Brain microvascular endothelial cell (primary cell): ENCODE measurements around the gene TMX3.

Experiments
- DNase-seq: peaks from one replicate; pipeline ENCODE4 v3.0.0-alpha.2; 2020
- H3K27ac ChIP-seq: fragments of 250-450 bp; sonication (Bioruptor Pico); 2 replicates; pipeline ENCODE4 v1.5.1; 2020; ENCODE audit warnings: mild to moderate bottlenecking, moderate library complexity
- H3K27me3 ChIP-seq: fragments of 250-450 bp; sonication (Bioruptor Pico); replicated peaks from 2 replicates; pipeline ENCODE4 v1.5.1; 2020; ENCODE audit warnings: mild to moderate bottlenecking
- H3K36me3 ChIP-seq: fragments of 250-450 bp; sonication (Bioruptor Pico); replicated peaks from 2 replicates; pipeline ENCODE4 v1.5.1; 2020; ENCODE audit warnings: mild to moderate bottlenecking
- H3K4me3 ChIP-seq: 2 replicates; pipeline ENCODE4 v1.5.1; 2011; ENCODE audit warnings: low read depth, mild to moderate bottlenecking, control low read depth, low read length, moderate library complexity
- in situ Hi-C: cut with HindIII; loops from 2 replicates; pipeline ENCODE4 v1.10.0; 2017; ENCODE audit warnings: low sequenced_read_pairs, low pct_ligation_motif_present
- TF ChIP-seq, protein P1 (sequence below): IDR thresholded peaks from 2 replicates; pipeline ENCODE4 v1.5.1; 2011; ENCODE audit warnings: low read depth, mild to moderate bottlenecking, moderate library complexity, low read length, control low read depth, inconsistent platforms; ENCODE audit errors: missing control alignments

Gene TMX3

DNA sequence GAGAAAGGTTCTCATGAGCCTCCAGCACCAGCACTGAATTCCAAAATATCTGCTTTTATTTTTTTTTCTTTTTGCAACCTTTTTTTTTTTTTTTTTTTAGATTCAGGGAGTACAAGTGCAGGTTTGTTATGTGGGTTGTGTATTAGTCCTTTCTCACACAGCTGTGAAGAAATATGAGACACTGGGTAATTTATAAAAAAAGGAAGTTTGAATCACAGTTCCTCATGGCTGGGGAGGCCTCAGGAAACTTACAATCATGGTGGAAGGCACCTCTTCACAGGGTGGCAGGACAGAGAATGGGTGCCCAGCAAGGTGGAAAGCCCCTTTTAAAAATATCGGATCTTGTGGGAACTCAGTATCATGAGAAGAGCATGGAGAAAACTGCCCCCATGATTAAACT, 7.9 kb upstream of the TMX3 start:
- Histone ChIP-seq H3K27me3 (no peaks in the 10 kb centered on the region), H3K4me3 (no peak overlapping the region), H3K27ac (no peak overlapping the region), H3K36me3 (no peaks in the 10 kb centered on the region)
- in situ Hi-C loops: no loop called here
- TF ChIP-seq, protein P1, sequence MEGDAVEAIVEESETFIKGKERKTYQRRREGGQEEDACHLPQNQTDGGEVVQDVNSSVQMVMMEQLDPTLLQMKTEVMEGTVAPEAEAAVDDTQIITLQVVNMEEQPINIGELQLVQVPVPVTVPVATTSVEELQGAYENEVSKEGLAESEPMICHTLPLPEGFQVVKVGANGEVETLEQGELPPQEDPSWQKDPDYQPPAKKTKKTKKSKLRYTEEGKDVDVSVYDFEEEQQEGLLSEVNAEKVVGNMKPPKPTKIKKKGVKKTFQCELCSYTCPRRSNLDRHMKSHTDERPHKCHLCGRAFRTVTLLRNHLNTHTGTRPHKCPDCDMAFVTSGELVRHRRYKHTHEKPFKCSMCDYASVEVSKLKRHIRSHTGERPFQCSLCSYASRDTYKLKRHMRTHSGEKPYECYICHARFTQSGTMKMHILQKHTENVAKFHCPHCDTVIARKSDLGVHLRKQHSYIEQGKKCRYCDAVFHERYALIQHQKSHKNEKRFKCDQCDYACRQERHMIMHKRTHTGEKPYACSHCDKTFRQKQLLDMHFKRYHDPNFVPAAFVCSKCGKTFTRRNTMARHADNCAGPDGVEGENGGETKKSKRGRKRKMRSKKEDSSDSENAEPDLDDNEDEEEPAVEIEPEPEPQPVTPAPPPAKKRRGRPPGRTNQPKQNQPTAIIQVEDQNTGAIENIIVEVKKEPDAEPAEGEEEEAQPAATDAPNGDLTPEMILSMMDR: no peak
- DNase-seq: no peak

DNA sequence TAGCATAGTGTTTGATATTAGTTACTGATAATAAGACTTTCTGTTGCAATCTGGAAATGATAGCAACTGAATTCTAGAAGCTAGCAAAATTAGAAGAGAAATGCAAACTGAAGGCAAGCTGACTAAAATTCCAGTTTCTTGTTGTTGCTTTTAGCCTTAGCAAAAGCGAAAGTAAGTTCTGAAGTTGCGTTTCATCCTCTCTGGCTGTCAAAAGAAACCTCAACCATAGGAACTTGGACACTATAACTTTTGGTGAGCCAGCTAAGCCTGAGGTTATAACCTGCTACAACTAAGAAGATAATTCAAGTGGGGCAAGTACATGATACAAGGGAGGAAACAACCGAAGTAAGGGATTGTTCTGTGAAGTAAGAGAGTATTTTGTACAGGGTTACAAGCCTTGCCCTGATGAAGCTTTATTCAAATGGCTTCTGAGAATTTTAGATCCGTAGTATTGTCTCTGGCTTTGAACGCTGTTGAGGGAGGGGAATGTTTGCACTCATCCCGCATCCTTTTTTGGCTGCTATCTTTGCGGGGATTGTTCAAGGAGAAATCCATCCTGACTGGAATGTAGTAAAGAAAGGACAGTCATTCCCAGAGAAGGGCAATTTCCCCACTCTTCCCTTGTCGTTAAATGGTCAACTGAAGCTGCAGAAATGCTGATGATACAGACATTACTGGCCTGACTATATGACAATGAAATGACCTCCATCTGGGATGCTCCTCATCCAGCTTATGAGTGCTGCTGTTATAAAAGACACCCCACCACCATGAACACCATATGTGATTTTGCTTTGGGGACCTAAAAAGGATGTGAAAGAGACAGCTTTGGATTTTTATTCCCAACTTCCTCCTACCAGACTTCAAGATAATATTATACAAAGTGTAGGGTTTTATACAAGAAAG, 7.0 kb upstream of the TMX3 start:
- H3K4me3 ChIP-seq: no peak overlapping the region

DNA sequence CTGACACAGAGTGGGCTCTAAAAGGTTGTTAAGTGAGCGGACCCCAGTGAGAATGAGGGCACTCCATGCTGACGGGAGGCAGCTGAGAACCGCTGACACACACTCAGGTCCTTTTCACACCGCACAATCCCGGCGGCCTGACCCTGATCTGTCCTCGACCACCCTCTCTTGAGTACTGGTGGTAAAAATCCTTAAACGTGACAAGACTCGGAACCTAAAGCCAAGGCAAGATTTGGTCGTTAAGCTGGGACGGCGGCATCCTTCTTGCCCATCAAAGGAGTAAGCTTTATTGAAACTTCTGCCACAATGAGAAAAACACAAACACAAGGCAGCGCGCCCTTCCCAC, 569 bp downstream of the TMX3 start:
- no peak for DNase-seq
- TF ChIP-seq, protein P1: no peak
- peak overlapping the region; percentile 90 for H3K4me3 ChIP-seq
- H3K36me3 ChIP-seq: peaks cover 17% of the 10 kb centered on the region
- H3K27me3 ChIP-seq: no peaks in the 10 kb centered on the region
- peak overlapping the region; percentile 70 for H3K27ac ChIP-seq
- in situ Hi-C loops: no loop called here

More for the DNA sequence above, 7.0 kb upstream of the TMX3 start:
- no peaks in the 10 kb centered on the region for H3K36me3 ChIP-seq
- H3K27me3 ChIP-seq: no peaks in the 10 kb centered on the region
- no peak for DNase-seq
- in situ Hi-C loops: no loop called here
- H3K27ac ChIP-seq: no peak overlapping the region
- TF ChIP-seq, protein P1: no peak

DNA sequence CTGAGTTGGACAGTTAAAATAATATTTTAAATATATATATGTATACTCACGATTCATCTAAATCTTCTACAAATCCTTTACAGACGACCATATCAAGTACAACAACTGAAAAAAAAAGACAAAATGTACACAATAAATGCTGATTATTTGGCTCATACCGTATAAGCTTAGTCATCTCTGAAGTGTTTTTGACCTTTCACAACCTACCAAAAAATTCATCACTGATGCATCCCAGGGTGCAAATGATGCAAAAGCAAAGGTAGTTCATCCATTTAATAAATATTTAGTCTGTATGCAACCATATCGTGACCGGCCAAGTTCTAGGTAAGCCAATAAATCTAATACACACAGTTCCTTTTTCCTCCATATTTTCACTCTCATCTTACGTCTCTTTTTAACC, 1.1 kb downstream of the TMX3 start:
- TF ChIP-seq, protein P1: no peak
- peak overlapping the region; percentile 70 for H3K27ac ChIP-seq
- H3K36me3 ChIP-seq: peaks cover 21% of the 10 kb centered on the region
- H3K4me3 ChIP-seq: peak overlapping the region; percentile 90
- no peaks in the 10 kb centered on the region for H3K27me3 ChIP-seq
- in situ Hi-C loops: no loop called here
- no peak for DNase-seq

DNA sequence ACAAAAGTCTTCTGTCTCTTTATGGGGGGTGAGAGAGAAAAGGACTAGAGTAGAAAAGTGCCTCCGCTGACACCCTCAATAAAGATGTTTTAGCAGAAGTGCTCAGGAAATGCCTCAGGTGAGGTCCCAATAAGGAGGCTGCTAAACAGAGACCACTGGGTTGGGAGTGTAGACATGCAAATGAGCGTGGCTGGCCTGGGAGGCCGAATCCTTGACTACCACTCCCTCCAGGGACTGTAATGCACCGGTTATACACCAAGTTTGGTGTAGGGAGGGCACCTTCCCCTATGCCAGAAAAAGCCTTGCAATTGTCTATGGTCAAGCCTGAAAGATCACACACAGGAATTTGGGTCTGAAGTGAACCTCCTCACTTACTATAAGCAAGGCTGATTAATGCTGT, 1.8 kb downstream of the TMX3 start:
- no peak overlapping the region for H3K27ac ChIP-seq

More for the DNA sequence above, 1.8 kb downstream of the TMX3 start:
- no peaks in the 10 kb centered on the region for H3K27me3 ChIP-seq
- DNase-seq: no peak
- in situ Hi-C loops: no loop called here
- TF ChIP-seq, protein P1: no peak
- H3K36me3 ChIP-seq: peaks cover 27% of the 10 kb centered on the region
- no peak overlapping the region for H3K4me3 ChIP-seq
